HPDE6-E6E7 (cell line): Measurements from ENCODE around the gene DNAH6.
"Not testable (repeated sequence)": the region's sequence is repeated elsewhere in the genome, so short reads cannot be mapped to it uniquely, and the experiment has no call there.

ENCODE experiments used
- DNase-seq: peaks from one replicate; pipeline ENCODE4 v3.0.0; 2011; ENCODE audit warnings: missing footprints; ENCODE audit errors: extremely low spot score

Gene DNAH6

GRCh38 chr2:84511024-84511423, 5.3 kb upstream of the DNAH6 start:
- DNase-seq: not testable (repeated sequence)

- DNase-seq: no peak
Observed at GRCh38 chr2:84515788-84516187, 510 bp upstream of the DNAH6 start.

GRCh38 chr2:84519332-84519957, 3.1 kb downstream of the DNAH6 start:
- no peak for DNase-seq

- no peak for DNase-seq
Observed at GRCh38 chr2:84526562-84526961, 10.3 kb downstream of the DNAH6 start.

GRCh38 chr2:84527137-84528129, 11.1 kb downstream of the DNAH6 start:
- no peak for DNase-seq

- no peak for DNase-seq
Observed at GRCh38 chr2:84532291-84532690, 16.0 kb downstream of the DNAH6 start.

GRCh38 chr2:84534225-84534624, 17.9 kb downstream of the DNAH6 start:
- DNase-seq: no peak

- no peak for DNase-seq
Observed at GRCh38 chr2:84537251-84537650, 21.0 kb downstream of the DNAH6 start.

GRCh38 chr2:84539729-84540128, 23.4 kb downstream of the DNAH6 start:
- DNase-seq: no peak

- no peak for DNase-seq
Observed at GRCh38 chr2:84545005-84545404, 28.7 kb downstream of the DNAH6 start.

- no peak for DNase-seq
Observed at GRCh38 chr2:84546551-84546950, 30.3 kb downstream of the DNAH6 start.

- DNase-seq: no peak
Observed at GRCh38 chr2:84548303-84548702, 32.0 kb downstream of the DNAH6 start.

GRCh38 chr2:84550916-84551315, 34.6 kb downstream of the DNAH6 start:
- DNase-seq: no peak

GRCh38 chr2:84551526-84551925, 35.2 kb downstream of the DNAH6 start:
- DNase-seq: not testable (repeated sequence)

- DNase-seq: peak; percentile 3
Observed at GRCh38 chr2:84556190-84556589, 39.9 kb downstream of the DNAH6 start.

GRCh38 chr2:84559838-84560237, 43.5 kb downstream of the DNAH6 start:
- no peak for DNase-seq

GRCh38 chr2:84579661-84580060, 63.4 kb downstream of the DNAH6 start:
- DNase-seq: no peak

- DNase-seq: no peak
Observed at GRCh38 chr2:84603911-84604310, 87.6 kb downstream of the DNAH6 start.

GRCh38 chr2:84613082-84613481, 96.8 kb downstream of the DNAH6 start:
- peak; percentile 5 for DNase-seq

- DNase-seq: no peak
Observed at GRCh38 chr2:84619794-84620371, 103.6 kb downstream of the DNAH6 start.

GRCh38 chr2:84628486-84628885, 112.2 kb downstream of the DNAH6 start:
- DNase-seq: no peak

- no peak for DNase-seq
Observed at GRCh38 chr2:84629550-84629949, 113.3 kb downstream of the DNAH6 start.

- peak; percentile 49 for DNase-seq
Observed at GRCh38 chr2:84631047-84631446, 114.7 kb downstream of the DNAH6 start.
